GM23338 (cell line): Measurements from ENCODE around the gene WDR77. TPM values are rescaled to one million over a fixed set of nuclear protein-coding genes. Genes with fewer than 3 reads are reported as not detected.

Source experiments
- ATAC-seq: fragments of 200-7000 bp; cut with Tn5 transposase; 3 replicates; pipeline ENCODE4 v1.9.1; 2020
- DNase-seq: peaks from one replicate; pipeline ENCODE4 v3.0.0-alpha.2; 2015; ENCODE audit warnings: low spot score
- H2AFZ ChIP-seq: fragments of 200-600 bp; sonication (generic); 2 replicates; pipeline ENCODE4 v1.8.0; 2016; ENCODE audit warnings: antibody characterized with exemption, mild to moderate bottlenecking, moderate library complexity
- H3F3A ChIP-seq: fragments of 200-600 bp; sonication (generic); replicated peaks from 2 replicates; pipeline ENCODE4 v1.8.0; 2017; ENCODE audit warnings: antibody characterized with exemption, mixed run types, low read depth
- H3K27ac ChIP-seq: fragments of 200-600 bp; sonication (generic); 2 replicates; pipeline ENCODE4 v1.6.1; 2016; ENCODE audit warnings: low read depth
- H3K27me3 ChIP-seq: fragments of 200-600 bp; sonication (generic); 2 replicates; pipeline ENCODE4 v1.8.0; 2016; ENCODE audit warnings: mild to moderate bottlenecking, mixed run types, moderate library complexity; ENCODE audit not compliant: insufficient read depth
- H3K36me3 ChIP-seq: fragments of 200-600 bp; sonication (generic); 2 replicates; pipeline ENCODE4 v1.8.0; 2016; ENCODE audit warnings: mild to moderate bottlenecking; ENCODE audit not compliant: insufficient read depth
- H3K4me1 ChIP-seq: fragments of 200-600 bp; sonication (generic); 2 replicates; pipeline ENCODE4 v1.8.0; 2016; ENCODE audit warnings: mild to moderate bottlenecking, moderate library complexity; ENCODE audit not compliant: insufficient read depth
- H3K4me2 ChIP-seq: fragments of 200-600 bp; sonication (generic); 2 replicates; pipeline ENCODE4 v1.7.1; 2017; ENCODE audit warnings: mixed run types
- H3K4me3 ChIP-seq: fragments of 200-600 bp; sonication (generic); 2 replicates; pipeline ENCODE4 v1.6.1; 2016; ENCODE audit warnings: mixed run types
- H3K79me2 ChIP-seq: fragments of 200-600 bp; sonication (generic); replicated peaks from 2 replicates; pipeline ENCODE4 v1.8.0; 2017; ENCODE audit warnings: mild to moderate bottlenecking; ENCODE audit not compliant: insufficient read depth
- H3K9me2 ChIP-seq: fragments of 200-600 bp; sonication (generic); 2 replicates; pipeline ENCODE4 v1.8.0; 2017; ENCODE audit not compliant: insufficient read depth
- H4K20me1 ChIP-seq: fragments of 200-600 bp; sonication (generic); replicated peaks from 2 replicates; pipeline ENCODE4 v1.8.0; 2017; ENCODE audit warnings: mild to moderate bottlenecking; ENCODE audit not compliant: insufficient read depth
- H3K27ac Mint-ChIP-seq: 2 replicates; pipeline ENCODE4 v1.8.0; 2020; ENCODE audit warnings: inconsistent platforms, mild to moderate bottlenecking, moderate library complexity, mixed read lengths
- H3K27me3 Mint-ChIP-seq: 3 replicates; pipeline ENCODE4 v1.8.0; 2022; ENCODE audit warnings: low read depth, mild to moderate bottlenecking, moderate library complexity, mixed read lengths, inconsistent platforms; ENCODE audit not compliant: insufficient read depth, poor library complexity
- H3K36me3 Mint-ChIP-seq: 3 replicates; pipeline ENCODE4 v1.8.0; 2021; ENCODE audit warnings: low read depth, mild to moderate bottlenecking, inconsistent platforms, moderate library complexity, mixed read lengths
- H3K4me1 Mint-ChIP-seq: 3 replicates; pipeline ENCODE4 v1.8.0; 2020; ENCODE audit warnings: mild to moderate bottlenecking, inconsistent platforms, mixed read lengths
- H3K4me3 Mint-ChIP-seq: 3 replicates; pipeline ENCODE4 v1.8.0; 2021; ENCODE audit warnings: moderate library complexity, mild to moderate bottlenecking, inconsistent platforms, mixed read lengths
- H3K9me3 Mint-ChIP-seq: 3 replicates; pipeline ENCODE4 v1.8.0; 2020; ENCODE audit warnings: moderate library complexity, mild to moderate bottlenecking, inconsistent platforms, mixed read lengths
- EZH2 ChIP-seq: fragments of 200-600 bp; sonication (generic); IDR thresholded peaks from one replicate; pipeline ENCODE4 v1.8.0; 2017; ENCODE audit warnings: antibody characterized with exemption, mild to moderate bottlenecking, low read depth; ENCODE audit not compliant: unreplicated experiment
- EZH2phosphoT487 ChIP-seq: fragments of 200-600 bp; sonication (generic); IDR thresholded peaks from one replicate; pipeline ENCODE4 v1.8.1; 2018; ENCODE audit warnings: antibody characterized with exemption; ENCODE audit not compliant: unreplicated experiment
- JUNB ChIP-seq: IDR thresholded peaks from one replicate; pipeline ENCODE4 v1.6.1; 2016; ENCODE audit warnings: antibody characterized with exemption; ENCODE audit not compliant: unreplicated experiment
- ZNF331 ChIP-seq: fragments of 250-450 bp; sonication (Bioruptor Pico); IDR thresholded peaks from 2 replicates; pipeline ENCODE4 v1.5.0; 2020; ENCODE audit warnings: low read depth, mild to moderate bottlenecking, moderate library complexity
- polyA plus RNA-seq: library from polyadenylated mRNA; unstranded; fragments of >200 nt; fragmentation: Nextera tagmentation; extraction: Ambion mirVana; gene quantifications from 2 replicates; pipeline ENCODE4 v1.2.1, GENCODE V29; 2016
- total RNA-seq: library from RNA; depleted of rRNA; stranded (reverse); fragments of >200 nt; shearing (Covaris generic); gene quantifications from 2 replicates; pipeline ENCODE4 v1.2.3, GENCODE V29; 2014
- TF ChIP-seq, protein P1 (sequence below): IDR thresholded peaks from one replicate; pipeline ENCODE4 v1.6.1; 2018; ENCODE audit warnings: antibody characterized with exemption; ENCODE audit not compliant: unreplicated experiment
- TF ChIP-seq, protein P2 (sequence below), 2 experiments: fragments of 200-600 bp in 1 of 2; sonication (generic) in 1 of 2; conservative IDR thresholded peaks; 2 replicates each; pipeline versions ENCODE4 v1.5.1 to v1.6.1; 2016 to 2017; ENCODE audit warnings: antibody characterized with exemption in 2 of 2, low read depth in 2 of 2, mild to moderate bottlenecking in 2 of 2, moderate library complexity in 1 of 2

Gene WDR77
- total and polyA plus RNA-seq, 2 experiments from 2014 or later: 85.9 to 111 TPM

DNA sequence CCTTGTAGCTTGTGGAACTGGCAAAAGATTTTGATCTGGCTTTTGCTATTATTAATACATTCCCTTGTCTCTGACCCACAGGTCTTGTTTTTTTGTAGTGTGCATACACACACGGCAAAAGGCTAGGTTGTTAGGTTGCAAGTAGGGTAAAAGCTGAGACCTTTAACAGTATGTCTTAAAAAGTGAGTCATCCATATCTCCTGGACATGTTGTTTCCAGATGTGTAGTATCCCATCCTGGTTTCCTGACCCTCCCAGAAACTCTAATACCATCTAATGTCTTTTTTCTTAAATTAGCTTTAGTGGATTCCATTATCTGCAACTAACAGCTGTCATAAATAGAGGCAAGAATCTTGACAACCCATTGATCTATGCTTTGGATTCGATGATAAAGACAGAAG, 36.2 kb downstream of the WDR77 start (continued):
- TF ChIP-seq EZH2phosphoT487: no peak
- TF ChIP-seq, protein P1, sequence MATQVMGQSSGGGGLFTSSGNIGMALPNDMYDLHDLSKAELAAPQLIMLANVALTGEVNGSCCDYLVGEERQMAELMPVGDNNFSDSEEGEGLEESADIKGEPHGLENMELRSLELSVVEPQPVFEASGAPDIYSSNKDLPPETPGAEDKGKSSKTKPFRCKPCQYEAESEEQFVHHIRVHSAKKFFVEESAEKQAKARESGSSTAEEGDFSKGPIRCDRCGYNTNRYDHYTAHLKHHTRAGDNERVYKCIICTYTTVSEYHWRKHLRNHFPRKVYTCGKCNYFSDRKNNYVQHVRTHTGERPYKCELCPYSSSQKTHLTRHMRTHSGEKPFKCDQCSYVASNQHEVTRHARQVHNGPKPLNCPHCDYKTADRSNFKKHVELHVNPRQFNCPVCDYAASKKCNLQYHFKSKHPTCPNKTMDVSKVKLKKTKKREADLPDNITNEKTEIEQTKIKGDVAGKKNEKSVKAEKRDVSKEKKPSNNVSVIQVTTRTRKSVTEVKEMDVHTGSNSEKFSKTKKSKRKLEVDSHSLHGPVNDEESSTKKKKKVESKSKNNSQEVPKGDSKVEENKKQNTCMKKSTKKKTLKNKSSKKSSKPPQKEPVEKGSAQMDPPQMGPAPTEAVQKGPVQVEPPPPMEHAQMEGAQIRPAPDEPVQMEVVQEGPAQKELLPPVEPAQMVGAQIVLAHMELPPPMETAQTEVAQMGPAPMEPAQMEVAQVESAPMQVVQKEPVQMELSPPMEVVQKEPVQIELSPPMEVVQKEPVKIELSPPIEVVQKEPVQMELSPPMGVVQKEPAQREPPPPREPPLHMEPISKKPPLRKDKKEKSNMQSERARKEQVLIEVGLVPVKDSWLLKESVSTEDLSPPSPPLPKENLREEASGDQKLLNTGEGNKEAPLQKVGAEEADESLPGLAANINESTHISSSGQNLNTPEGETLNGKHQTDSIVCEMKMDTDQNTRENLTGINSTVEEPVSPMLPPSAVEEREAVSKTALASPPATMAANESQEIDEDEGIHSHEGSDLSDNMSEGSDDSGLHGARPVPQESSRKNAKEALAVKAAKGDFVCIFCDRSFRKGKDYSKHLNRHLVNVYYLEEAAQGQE: no peak
- no peak for TF ChIP-seq ZNF331 (CRISPR knock-in tag)
- no peak for TF ChIP-seq EZH2
- TF ChIP-seq, protein P2, sequence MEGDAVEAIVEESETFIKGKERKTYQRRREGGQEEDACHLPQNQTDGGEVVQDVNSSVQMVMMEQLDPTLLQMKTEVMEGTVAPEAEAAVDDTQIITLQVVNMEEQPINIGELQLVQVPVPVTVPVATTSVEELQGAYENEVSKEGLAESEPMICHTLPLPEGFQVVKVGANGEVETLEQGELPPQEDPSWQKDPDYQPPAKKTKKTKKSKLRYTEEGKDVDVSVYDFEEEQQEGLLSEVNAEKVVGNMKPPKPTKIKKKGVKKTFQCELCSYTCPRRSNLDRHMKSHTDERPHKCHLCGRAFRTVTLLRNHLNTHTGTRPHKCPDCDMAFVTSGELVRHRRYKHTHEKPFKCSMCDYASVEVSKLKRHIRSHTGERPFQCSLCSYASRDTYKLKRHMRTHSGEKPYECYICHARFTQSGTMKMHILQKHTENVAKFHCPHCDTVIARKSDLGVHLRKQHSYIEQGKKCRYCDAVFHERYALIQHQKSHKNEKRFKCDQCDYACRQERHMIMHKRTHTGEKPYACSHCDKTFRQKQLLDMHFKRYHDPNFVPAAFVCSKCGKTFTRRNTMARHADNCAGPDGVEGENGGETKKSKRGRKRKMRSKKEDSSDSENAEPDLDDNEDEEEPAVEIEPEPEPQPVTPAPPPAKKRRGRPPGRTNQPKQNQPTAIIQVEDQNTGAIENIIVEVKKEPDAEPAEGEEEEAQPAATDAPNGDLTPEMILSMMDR (conservative IDR thresholded peaks at IDR 0.05; ENCODE audit: low read depth in 2 of 2): no peak

DNA sequence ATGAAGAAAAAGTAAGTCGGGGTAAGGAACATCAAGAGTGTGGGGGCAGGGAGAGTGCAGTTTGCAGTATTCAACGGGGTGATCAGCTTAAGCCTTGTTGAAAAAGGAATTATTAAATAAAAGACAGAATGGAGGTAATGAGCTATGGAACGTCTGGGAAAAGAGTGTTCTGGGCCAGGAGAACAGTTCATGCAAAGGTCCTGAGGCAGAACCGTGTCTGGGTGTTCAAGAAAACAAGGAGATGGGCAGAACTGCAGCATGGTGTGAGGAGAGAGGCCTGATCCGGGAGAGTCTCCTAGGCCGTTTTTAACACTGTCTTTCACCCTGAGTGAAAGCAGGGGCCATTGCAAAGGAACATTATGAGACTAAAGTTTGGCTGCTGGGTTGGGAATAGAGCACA, 41.8 kb downstream of the WDR77 start:
- H3K27me3 ChIP-seq: no peaks in the 10 kb centered on the region
- no peak for ATAC-seq
- Mint-ChIP-seq H3K4me1 (peaks cover 5% of the 10 kb centered on the region; the same call in 2 of the 3 replicates), H3K27me3 (no peaks in the 10 kb centered on the region), H3K27ac (no peak overlapping the region), H3K36me3 (no peaks in the 10 kb centered on the region), H3K4me3 (no peak overlapping the region), H3K9me3 (no peaks in the 10 kb centered on the region)
- H3K4me1 ChIP-seq: no peaks in the 10 kb centered on the region
- no peaks in the 10 kb centered on the region for H3K36me3 ChIP-seq
- no peak overlapping the region for H3K4me2 ChIP-seq
- H4K20me1 ChIP-seq: no peaks in the 10 kb centered on the region
- no peaks in the 10 kb centered on the region for H3K79me2 ChIP-seq
- no peak overlapping the region for H3K27ac ChIP-seq
- H2AFZ ChIP-seq: no peak overlapping the region
- TF ChIP-seq EZH2 (no peak), JUNB (no peak), EZH2phosphoT487 (no peak)
- TF ChIP-seq, protein P1: no peak
- H3K9me2 ChIP-seq: no peaks in the 10 kb centered on the region
- H3K4me3 ChIP-seq: no peak overlapping the region
- H3F3A ChIP-seq: no peaks in the 10 kb centered on the region
- DNase-seq: no peak
